Cardiac fibroblast (primary cell): ENCODE measurements around the gene ZNF777.

ENCODE experiments used
- DNase-seq, 2 donors: peaks; one replicate each; pipeline versions ENCODE4 v3.0.0 to v3.0.0-alpha.2; 2010; ENCODE audit warnings: low read depth in 2 of 2
- H3K4me3 ChIP-seq, 2 donors: replicated peaks in 1 of 2; 1 replicate in 1 of 2; 2 replicates in 1 of 2; pipeline ENCODE4 v1.5.1; 2011; ENCODE audit warnings: low read depth in 2 of 2, low read length in 2 of 2, mild to moderate bottlenecking in 2 of 2, moderate library complexity in 1 of 2
- TF ChIP-seq, protein P1 (sequence below): IDR thresholded peaks from one replicate; pipeline ENCODE4 v1.5.1; 2011; ENCODE audit warnings: low read depth, mild to moderate bottlenecking, low read length, inconsistent platforms

Gene ZNF777

DNA sequence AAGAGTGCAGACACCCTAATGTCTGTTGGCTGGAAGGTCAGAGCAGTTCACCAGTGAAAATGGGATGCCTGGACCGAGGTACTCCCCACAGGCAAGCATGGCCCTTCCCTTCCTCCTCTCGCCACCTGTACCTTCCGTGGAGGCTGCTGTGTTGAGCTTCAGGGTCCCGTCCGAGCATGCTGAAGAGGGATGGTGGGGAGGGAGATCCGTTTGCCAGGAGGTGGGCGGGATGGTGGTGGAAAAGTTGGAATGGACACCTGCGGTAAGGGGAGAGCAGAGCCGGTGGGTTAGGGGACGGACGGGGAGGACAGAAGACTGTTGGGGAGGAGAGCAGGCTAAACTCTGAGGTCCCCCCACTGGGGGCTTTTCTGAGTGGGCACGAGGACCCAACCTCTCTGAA is 15.9 kb upstream of the ZNF777 start:
- TF ChIP-seq, protein P1, sequence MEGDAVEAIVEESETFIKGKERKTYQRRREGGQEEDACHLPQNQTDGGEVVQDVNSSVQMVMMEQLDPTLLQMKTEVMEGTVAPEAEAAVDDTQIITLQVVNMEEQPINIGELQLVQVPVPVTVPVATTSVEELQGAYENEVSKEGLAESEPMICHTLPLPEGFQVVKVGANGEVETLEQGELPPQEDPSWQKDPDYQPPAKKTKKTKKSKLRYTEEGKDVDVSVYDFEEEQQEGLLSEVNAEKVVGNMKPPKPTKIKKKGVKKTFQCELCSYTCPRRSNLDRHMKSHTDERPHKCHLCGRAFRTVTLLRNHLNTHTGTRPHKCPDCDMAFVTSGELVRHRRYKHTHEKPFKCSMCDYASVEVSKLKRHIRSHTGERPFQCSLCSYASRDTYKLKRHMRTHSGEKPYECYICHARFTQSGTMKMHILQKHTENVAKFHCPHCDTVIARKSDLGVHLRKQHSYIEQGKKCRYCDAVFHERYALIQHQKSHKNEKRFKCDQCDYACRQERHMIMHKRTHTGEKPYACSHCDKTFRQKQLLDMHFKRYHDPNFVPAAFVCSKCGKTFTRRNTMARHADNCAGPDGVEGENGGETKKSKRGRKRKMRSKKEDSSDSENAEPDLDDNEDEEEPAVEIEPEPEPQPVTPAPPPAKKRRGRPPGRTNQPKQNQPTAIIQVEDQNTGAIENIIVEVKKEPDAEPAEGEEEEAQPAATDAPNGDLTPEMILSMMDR = no peak
- H3K4me3 ChIP-seq = no peak overlapping the region
- DNase-seq = no peak

DNA sequence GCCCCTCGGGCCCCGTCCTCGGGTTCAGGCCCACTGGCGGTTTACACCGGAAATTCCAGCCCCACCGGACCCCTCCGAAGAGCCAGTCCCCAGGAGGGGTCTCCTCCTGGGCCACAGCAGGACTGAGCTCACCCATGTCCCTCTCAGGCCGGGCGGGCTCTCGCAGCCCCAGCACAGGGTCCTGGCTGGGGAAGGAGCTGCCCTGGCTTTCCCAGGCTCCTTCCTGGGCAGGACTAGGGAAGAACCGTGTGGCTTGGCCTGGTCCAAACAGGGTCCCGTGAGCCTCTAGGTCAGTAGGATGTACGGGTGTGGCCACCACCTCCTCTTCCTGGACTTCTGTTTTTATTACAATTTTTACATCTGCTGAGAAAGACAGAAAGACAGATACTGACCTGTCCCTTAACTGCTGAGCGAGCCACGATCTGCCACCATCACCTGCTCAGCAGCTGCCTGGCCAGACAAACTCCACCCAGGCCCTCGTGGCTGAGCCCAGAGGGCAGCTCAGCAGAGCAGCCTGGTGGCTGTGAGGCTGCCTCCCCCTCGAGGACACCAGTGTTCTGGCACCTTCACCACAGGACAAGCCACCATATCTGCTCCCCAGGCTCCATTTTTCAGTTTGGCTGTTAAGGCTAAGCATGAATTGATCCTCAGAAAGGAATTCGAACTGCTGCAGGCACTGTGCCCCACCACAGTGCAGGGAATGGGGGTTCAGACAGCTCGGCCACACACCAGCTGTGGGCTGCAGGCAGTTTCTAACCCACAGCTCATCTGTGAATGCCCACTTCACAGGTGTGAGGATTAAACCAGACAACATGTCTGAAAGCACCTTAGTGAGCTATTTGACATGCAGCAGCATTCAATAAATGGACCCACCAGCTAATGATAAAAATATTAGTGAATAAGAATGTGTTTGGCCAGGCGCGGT is 14.5 kb upstream of the ZNF777 start:
- no peak overlapping the region for H3K4me3 ChIP-seq
- TF ChIP-seq, protein P1 = no peak
- DNase-seq = no peak

DNA sequence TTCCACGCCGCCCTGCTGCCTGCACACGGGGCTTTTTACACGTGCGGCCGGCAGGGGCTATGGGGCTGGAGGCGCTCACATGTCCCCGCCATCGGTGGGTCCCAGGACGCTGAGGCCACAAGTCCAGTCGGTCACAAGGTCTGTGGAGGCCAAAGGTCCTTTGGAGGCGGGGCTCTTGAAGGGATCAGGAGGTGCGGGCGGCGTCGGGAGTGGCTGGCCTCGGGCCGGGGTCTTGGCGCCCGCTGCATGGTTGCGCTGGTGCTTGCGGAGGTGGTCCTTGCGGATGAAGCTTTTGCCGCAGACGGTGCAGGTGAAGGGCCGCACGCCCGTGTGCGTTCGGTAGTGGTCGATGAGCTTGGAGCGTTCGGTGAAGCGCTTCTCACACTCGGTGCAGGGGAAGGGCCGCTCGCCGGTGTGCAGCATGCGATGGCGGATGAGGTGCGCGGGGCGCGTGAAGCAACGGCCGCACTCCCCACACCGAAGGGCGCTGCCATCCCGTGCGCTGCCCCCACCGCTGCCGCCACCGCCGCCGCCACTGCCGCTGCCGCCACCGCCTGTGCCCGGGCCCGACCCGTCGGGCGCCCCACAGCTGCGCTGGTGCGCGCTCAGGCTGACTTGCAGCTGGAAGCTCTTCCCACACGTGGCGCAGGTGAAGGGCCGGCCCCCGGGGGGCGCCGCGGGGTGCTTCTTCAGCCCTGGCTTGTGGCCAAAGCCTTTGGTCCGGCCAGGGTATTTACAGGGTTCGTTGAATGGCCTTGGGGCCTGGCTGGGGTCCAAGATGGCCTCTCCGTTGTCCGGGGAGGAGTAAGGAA is 13.7 kb upstream of the ZNF777 start:
- TF ChIP-seq, protein P1 = no peak
- H3K4me3 ChIP-seq = no peak overlapping the region
- DNase-seq = no peak

DNA sequence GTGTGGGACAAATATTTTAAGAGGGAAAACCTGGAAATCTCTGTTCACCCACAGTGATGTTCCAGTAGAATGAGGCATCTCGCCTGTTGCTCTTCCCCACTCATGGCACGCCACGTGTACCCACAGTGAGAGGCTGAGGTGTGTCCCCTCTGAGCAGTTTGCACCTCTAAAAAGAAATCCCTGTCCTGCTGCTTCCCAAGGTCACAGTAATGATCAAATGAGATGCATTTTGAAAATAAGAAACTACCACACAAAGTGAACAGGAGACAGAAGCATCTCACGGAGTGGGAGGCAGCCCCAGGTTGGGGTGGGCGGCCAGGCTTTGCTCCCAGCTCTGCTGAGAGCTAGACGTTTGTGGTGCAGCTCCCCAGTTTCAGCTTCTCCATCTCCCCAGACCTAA is 12.4 kb upstream of the ZNF777 start:
- no peak for DNase-seq
- TF ChIP-seq, protein P1 = no peak
- no peak overlapping the region for H3K4me3 ChIP-seq

DNA sequence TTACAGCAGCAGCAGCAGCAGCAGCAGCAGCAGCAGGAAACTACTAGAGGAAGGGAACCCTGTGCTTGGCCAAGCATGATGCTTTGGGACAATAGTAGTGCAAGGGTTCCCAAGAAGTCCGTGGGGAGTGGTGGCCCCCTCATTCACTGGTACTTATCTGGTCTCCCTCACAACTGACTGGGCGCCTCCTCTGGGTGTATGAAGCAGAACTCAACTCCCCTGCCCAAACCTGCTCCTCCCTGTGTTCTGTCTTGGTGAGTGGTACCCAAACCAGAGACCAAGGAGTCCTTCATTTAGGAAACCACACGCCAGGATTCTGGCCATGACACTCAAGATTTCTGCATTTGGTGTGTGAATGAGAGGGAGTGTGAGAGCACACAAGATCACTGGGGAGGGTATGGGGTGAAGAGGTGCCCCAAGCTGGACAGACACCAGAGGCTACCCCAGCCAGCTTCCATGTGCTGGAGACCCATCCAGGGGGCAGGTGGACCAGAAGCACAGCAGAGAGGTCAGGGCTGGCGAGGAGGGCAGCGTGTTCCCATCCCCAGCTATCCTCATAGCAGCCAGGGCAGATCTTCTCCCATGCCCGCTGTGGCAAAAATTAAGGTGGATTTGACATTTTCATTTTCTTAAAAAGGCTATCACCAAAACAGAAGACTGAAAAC is 10.6 kb upstream of the ZNF777 start:
- TF ChIP-seq, protein P1 = no peak
- H3K4me3 ChIP-seq = no peak overlapping the region
- no peak for DNase-seq

DNA sequence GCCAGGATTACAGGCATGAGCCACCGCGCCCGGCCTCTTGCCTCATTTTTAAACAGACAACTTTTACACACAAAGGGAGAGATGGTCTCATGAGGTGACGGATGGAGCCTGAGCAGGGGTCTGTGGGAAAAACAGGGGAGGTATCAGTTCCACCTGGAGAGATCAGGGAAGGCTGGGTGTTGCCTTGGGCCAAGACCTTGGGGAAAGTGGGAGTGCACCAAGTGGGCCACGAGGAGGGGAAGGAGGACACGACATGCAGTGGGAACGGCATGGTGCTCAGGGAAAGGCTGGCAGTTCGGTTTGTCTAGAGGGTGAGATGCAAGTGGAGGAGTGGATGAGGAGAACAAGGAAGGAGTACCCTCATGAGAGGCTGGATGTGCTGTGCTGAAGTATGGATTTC is 8.9 kb upstream of the ZNF777 start:
- DNase-seq = no peak
- TF ChIP-seq, protein P1 = no peak
- no peak overlapping the region for H3K4me3 ChIP-seq
